Hindlimb muscle (tissue), 1 donor: ENCODE measurements around the gene TTC27. TPM values are rescaled to one million over a fixed set of nuclear protein-coding genes. Genes with fewer than 3 reads are reported as not detected.

ENCODE experiments used
- DNase-seq: peaks from one replicate; pipeline ENCODE4 v3.0.0-alpha.2; 2013
- polyA plus RNA-seq: library from polyadenylated mRNA; unstranded; fragments of 120-200 nt; gene quantifications from one replicate; pipeline ENCODE4 v1.2.1, GENCODE V29; 2013; ENCODE audit not compliant: insufficient read length

TTC27 gene
- polyA plus RNA-seq, 1 donor, result 17.5 TPM

GRCh38 chr2:32671885-32672533, 44.2 kb downstream of the TTC27 start:
- DNase-seq, result no peak

DNA sequence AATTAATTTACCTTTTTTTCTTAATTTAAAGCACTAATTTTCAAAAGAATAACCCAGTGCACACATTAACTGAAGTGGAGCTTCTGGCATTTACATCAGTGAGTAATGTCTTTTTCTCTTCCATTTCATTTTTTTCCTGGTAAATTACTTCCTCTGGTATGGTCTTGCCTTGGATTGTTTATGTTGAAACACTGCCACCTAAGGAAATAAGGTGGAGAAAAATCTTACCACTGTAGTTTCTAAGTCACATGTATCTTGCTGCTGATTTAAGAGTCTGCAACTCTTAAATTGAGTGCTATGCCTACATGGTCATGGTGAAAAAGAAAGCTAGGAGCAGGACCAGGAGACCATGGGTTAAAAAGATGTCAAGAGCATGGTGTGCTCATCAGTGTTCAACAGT, 51.0 kb downstream of the TTC27 start:
- DNase-seq, result peak; percentile 6

DNA sequence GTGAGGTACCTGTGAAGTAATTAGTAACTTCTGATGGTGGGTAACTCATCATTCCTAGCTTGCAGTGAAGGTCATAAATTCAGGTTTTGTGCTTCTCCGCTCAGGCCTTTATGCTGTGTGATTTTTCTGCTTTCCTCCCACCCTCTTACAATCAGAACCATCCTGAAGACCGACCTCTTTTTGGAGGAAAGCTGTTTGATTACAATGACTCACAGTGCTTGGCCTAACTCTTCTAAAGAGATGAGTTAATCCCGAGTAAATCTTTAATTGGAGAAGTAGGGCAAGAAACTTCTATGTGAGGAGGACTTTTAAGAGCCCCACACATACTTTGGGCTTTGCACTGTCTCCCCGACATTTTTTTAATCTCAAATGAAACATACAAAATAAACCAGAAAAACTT, 53.1 kb downstream of the TTC27 start:
- no peak for DNase-seq

- DNase-seq, result no peak
Observed at GRCh38 chr2:32683520-32684086, 55.8 kb downstream of the TTC27 start.

DNA sequence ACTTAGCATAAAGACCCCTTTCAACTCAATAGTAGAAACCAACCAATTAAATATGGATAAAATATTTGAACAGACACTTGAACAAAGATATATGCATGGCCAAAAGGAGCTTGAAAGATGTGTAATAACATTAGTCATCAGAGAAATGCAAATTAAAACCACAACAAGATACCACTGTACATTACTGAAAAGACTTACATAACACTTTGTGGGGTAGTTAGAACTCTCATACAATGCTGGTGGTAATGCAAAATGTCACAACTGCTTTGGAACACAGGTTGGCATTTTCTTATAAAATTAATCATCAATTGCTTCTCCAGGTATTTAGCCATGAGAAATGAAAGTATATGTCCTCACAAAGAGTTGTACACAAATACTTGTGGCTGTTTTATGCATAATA, 60.7 kb downstream of the TTC27 start:
- DNase-seq, result no peak

DNA sequence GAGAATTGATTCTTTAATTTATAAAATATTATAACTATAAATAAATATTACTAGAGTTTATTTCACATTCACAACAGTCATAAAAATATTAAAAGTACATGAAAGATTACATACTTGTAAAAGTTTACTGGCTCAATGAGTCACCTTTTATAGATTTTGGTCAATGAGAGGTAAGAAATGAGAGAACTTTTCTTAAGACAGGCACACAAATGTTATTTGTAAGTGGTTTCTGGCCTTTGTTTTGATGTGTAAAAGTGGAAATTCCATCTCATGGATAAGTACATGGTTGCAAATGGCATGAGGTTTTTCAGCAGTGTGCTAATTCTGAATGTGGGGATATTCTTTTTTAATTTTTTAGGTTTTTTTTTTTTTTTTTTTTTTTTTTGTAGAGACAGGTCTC, 63.8 kb downstream of the TTC27 start:
- no peak for DNase-seq

DNA sequence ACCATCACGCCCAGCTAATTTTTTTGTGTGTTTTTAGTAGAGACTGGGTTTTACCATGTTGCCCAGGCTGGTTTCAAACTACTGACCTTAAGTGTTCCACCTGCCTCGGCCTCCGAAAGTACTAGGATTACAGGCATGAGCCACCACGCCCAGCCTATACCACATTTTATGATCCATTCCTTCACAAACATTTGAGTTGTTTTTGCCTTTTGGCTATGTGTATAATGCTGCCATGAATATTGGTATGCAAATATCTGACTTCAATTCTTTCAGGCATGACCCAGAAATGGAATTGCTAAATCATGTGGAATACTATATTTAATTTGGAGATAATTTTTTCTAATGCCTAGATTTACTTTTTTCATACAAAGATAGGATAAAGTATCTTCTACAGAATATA, 68.6 kb downstream of the TTC27 start:
- DNase-seq, result no peak

- no peak for DNase-seq
Observed at GRCh38 chr2:32697156-32697555, 69.3 kb downstream of the TTC27 start.

DNA sequence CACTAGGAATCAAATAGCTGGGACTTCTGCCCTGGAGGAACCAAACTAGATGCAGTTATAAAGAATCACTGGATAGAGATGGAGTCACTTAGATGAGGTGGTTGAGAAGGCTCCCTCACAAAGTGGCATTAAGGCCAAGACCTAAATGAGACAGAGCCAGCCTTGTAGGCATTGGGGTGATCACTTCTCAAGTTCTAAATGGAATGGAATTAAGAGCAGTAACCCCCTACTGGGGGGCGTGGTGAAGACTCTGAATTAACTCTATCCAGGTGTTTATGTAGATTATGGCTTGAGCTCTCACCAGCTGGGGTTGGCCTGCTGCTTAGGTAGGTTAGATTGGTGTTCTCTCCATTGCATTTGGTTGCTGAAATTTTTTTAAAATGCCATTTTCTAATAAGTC, 71.3 kb downstream of the TTC27 start:
- DNase-seq, result no peak

GRCh38 chr2:32701806-32702205, 74.0 kb downstream of the TTC27 start:
- DNase-seq, result no peak

DNA sequence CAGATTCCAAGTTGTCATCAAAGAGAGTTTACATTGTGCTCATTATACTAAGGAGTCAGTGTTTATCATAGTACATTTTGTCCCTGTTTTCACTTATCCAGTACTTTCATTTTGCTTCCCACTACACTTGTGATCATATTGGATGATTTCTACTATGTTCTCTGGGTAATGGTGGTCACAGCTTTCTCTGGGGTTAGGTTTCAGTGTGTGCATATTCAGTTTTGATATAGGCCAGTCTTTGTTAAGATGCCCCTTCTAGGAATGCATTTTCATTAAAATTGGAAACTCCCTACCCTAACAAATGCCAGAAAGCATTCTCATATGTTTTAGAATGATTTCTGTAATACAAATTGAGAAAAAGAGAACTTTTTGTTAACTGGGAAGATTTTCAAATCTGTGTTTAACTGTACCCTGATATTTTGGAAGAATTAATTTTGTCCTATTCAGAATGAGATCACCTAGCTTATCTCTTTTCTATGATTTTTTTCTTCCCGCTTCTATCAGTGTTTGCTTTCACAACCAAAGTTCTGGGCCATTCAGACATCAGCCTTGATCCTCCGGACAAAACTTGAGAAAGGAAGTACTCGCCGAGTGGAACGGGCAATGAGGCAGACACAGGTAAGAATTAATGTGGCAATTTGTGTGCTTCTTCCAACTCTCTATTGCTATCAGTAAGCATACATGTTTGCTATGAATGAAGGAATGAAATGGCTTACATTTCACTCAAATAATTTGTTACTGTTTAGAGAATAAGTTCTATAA, 74.6 kb downstream of the TTC27 start:
- no peak for DNase-seq

DNA sequence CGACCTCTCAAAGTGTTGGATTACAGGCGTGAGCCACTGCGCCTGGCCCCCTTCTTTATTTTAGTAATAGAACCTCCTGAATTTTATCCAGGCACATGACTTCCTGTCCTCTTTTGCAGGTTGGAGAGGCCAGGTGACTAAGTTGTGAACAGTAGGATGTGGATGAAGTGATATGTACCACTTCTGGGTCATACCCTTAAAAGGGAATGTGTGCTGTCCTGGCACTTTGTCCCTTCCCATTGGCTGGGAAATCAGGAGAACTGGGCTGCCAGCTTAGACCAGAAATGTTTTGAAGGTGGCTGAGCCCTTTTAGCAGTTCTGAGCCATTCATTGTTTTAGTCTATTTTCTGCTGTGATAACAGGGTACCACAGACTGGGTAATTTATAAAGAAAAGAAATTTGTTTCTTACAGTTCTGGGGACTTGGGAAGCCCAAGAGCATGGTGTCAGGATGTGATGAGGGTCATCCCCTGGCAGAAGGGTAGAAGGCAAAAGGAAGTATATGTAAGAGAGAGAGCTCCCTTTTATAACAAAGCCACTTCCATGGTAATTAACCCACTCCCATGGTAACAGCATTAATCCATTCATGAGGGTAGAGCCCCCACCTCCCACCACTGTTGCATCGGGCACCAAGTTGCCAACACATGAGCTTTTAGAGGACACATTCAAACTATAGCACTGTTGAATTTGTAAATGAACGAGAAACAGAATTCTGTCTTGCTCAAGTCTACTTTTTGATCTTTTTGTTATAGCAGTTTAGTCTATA, 79.1 kb downstream of the TTC27 start:
- DNase-seq, result no peak

DNA sequence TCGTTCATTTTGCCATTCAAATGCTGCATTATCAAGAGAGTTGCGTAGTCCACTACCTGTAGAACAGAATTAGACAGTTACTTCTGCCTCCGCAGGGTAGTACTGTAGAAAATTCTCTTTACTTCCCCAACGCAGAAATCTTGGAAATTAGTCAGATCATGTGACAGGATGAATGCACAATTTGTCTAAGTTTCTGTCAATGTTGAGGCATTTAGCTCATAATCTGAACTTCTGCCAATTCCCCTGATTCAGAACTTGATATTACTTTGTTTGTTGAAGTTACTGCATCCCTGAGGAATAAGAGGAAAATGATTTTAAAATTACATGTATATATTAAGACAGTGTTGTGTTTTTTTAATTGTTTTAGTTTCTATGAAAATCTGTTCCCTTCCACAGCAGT, 83.4 kb downstream of the TTC27 start:
- peak; percentile 55 for DNase-seq

DNA sequence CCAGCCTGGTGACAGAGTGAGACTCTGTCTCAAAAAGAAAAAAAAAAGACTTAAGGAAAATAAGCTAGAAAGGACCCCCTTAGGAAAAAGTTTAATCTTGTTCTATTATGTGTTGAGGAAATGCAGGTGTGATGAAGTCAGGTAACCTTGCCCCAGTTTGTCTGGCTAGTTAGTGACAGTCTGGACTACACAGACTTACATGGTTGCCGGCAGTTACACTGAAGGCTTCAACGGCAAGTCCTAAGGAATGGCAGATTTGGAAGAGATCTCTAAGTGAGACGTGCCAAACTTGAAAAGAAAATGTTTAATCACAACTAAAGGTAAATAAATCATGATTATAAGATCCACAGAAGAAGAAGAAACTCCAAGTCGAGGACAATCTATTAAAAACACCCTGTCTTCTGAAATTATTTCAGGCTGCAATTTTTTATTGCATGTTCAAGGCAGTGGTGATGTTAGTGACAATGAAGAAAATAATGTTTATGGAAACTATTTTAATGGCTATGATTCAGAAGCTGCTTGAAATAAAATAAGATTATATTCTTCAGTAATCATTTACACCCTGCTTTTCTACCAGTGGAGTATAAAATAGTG, 84.2 kb downstream of the TTC27 start:
- no peak for DNase-seq

- peak; percentile 8 for DNase-seq
Observed at GRCh38 chr2:32712870-32713269, 85.0 kb downstream of the TTC27 start.

GRCh38 chr2:32714521-32714920, 86.7 kb downstream of the TTC27 start:
- no peak for DNase-seq

DNA sequence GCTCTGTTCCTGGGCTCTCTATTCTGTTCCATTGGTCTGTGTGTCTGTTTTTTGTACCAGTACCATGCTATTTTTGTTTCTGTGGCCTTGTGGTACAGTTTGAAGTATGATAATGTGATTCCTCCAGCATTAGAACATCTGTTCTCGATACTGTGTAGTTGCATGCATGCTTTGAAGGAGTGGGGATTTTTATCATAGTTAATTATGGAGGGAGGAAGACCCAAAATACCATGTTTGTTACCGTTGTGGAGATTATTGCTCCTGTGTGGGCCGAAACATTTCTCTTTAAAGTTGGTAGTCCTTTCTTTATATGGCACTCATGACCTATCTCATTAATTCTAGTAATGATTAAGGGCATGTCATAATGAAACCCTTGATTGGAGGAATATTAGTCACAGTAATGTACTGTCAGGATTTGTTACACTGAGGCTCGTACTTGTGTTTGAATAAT, 87.6 kb downstream of the TTC27 start:
- no peak for DNase-seq

GRCh38 chr2:32715981-32716380, 88.1 kb downstream of the TTC27 start:
- no peak for DNase-seq

- no peak for DNase-seq
Observed at GRCh38 chr2:32716598-32716997, 88.7 kb downstream of the TTC27 start.

GRCh38 chr2:32718752-32719151, 90.9 kb downstream of the TTC27 start:
- no peak for DNase-seq

GRCh38 chr2:32719430-32719829, 91.6 kb downstream of the TTC27 start:
- no peak for DNase-seq

- no peak for DNase-seq
Observed at GRCh38 chr2:32719933-32720716, 92.3 kb downstream of the TTC27 start.
